Measurements from ENCODE around the gene FSTL1.

Gene FSTL1

GRCh38 chr3:120468635-120469295 lies 18.0 kb upstream of the FSTL1 start:
- Histone ChIP-seq H3K27me3 (ENCODE audit: control insufficient read depth in 1 of 2, insufficient read depth in 2 of 2, low read length in 2 of 2) (no peaks in the 10 kb centered on the region), H3K36me3 (ENCODE audit: control insufficient read depth in 2 of 2, insufficient read depth in 2 of 2, low read length in 2 of 2) (no peaks in the 10 kb centered on the region), H3K4me1 (ENCODE audit: control insufficient read depth, insufficient read depth, low read length) (peaks cover 27% of the 10 kb centered on the region), H3K4me3 (ENCODE audit: low read length in 2 of 2) (no peak overlapping the region), H3K27ac (ENCODE audit: low read length) (no peak overlapping the region), H3K9me3 (ENCODE audit: control insufficient read depth in 2 of 2, low read length in 2 of 2) (peaks cover 0 to 4% of the 10 kb centered on the region in 2 donors), H3K9ac (ENCODE audit: low read length in 2 of 2) (no peak overlapping the region)

GRCh38 chr3:120462409-120462959 lies 11.7 kb upstream of the FSTL1 start:
- H3K36me3 ChIP-seq (ENCODE audit: control insufficient read depth in 2 of 2, insufficient read depth in 2 of 2, low read length in 2 of 2) = no peaks in the 10 kb centered on the region
- peaks cover 6% of the 10 kb centered on the region for H3K4me1 ChIP-seq (ENCODE audit: control insufficient read depth, insufficient read depth, low read length)
- H3K9ac ChIP-seq (ENCODE audit: low read length in 2 of 2) = no peak overlapping the region
- no peaks in the 10 kb centered on the region for H3K9me3 ChIP-seq (ENCODE audit: control insufficient read depth in 2 of 2, low read length in 2 of 2)
- no peak overlapping the region for H3K27ac ChIP-seq (ENCODE audit: low read length)
- H3K27me3 ChIP-seq (ENCODE audit: control insufficient read depth in 1 of 2, insufficient read depth in 2 of 2, low read length in 2 of 2) = no peaks in the 10 kb centered on the region
- no peak overlapping the region for H3K4me3 ChIP-seq (ENCODE audit: low read length in 2 of 2)

GRCh38 chr3:120461416-120461815 lies 10.6 kb upstream of the FSTL1 start:
- Histone ChIP-seq H3K27ac (ENCODE audit: low read length) (no peak overlapping the region), H3K4me1 (ENCODE audit: control insufficient read depth, insufficient read depth, low read length) (peaks cover 6% of the 10 kb centered on the region), H3K4me3 (ENCODE audit: low read length in 2 of 2) (no peak overlapping the region), H3K9ac (ENCODE audit: low read length in 2 of 2) (no peak overlapping the region), H3K36me3 (ENCODE audit: control insufficient read depth in 2 of 2, insufficient read depth in 2 of 2, low read length in 2 of 2) (no peaks in the 10 kb centered on the region), H3K27me3 (ENCODE audit: control insufficient read depth in 1 of 2, insufficient read depth in 2 of 2, low read length in 2 of 2) (no peaks in the 10 kb centered on the region), H3K9me3 (ENCODE audit: control insufficient read depth in 2 of 2, low read length in 2 of 2) (no peaks in the 10 kb centered on the region)

- Histone ChIP-seq H3K4me1 (ENCODE audit: control insufficient read depth, insufficient read depth, low read length) (peaks cover 6% of the 10 kb centered on the region), H3K27ac (ENCODE audit: low read length) (no peak overlapping the region), H3K4me3 (ENCODE audit: low read length in 2 of 2) (no peak overlapping the region), H3K27me3 (ENCODE audit: control insufficient read depth in 1 of 2, insufficient read depth in 2 of 2, low read length in 2 of 2) (no peaks in the 10 kb centered on the region), H3K9me3 (ENCODE audit: control insufficient read depth in 2 of 2, low read length in 2 of 2) (no peaks in the 10 kb centered on the region), H3K9ac (ENCODE audit: low read length in 2 of 2) (no peak overlapping the region), H3K36me3 (ENCODE audit: control insufficient read depth in 2 of 2, insufficient read depth in 2 of 2, low read length in 2 of 2) (no peaks in the 10 kb centered on the region)
Observed at GRCh38 chr3:120460862-120461261, 10.1 kb upstream of the FSTL1 start.

- H3K27me3 ChIP-seq (ENCODE audit: control insufficient read depth in 1 of 2, insufficient read depth in 2 of 2, low read length in 2 of 2) = no peaks in the 10 kb centered on the region
- no peak overlapping the region for H3K4me3 ChIP-seq (ENCODE audit: low read length in 2 of 2)
Observed at GRCh38 chr3:120460181-120460790, 9.5 kb upstream of the FSTL1 start.

GRCh38 chr3:120459196-120459595 lies 8.4 kb upstream of the FSTL1 start:
- no peaks in the 10 kb centered on the region for H3K9me3 ChIP-seq (ENCODE audit: control insufficient read depth in 2 of 2, low read length in 2 of 2)
- no peaks in the 10 kb centered on the region for H3K36me3 ChIP-seq (ENCODE audit: control insufficient read depth in 2 of 2, insufficient read depth in 2 of 2, low read length in 2 of 2)
- no peaks in the 10 kb centered on the region for H3K27me3 ChIP-seq (ENCODE audit: control insufficient read depth in 1 of 2, insufficient read depth in 2 of 2, low read length in 2 of 2)
- no peak overlapping the region for H3K4me3 ChIP-seq (ENCODE audit: low read length in 2 of 2)
- H3K4me1 ChIP-seq (ENCODE audit: control insufficient read depth, insufficient read depth, low read length) = peaks cover 6% of the 10 kb centered on the region
- no peak overlapping the region for H3K27ac ChIP-seq (ENCODE audit: low read length)
- H3K9ac ChIP-seq (ENCODE audit: low read length in 2 of 2) = no peak overlapping the region

More at GRCh38 chr3:120460181-120460790, 9.5 kb upstream of the FSTL1 start:
- Histone ChIP-seq H3K9ac (ENCODE audit: low read length in 2 of 2) (no peak overlapping the region), H3K9me3 (ENCODE audit: control insufficient read depth in 2 of 2, low read length in 2 of 2) (no peaks in the 10 kb centered on the region), H3K27ac (ENCODE audit: low read length) (no peak overlapping the region), H3K4me1 (ENCODE audit: control insufficient read depth, insufficient read depth, low read length) (peaks cover 6% of the 10 kb centered on the region), H3K36me3 (ENCODE audit: control insufficient read depth in 2 of 2, insufficient read depth in 2 of 2, low read length in 2 of 2) (no peaks in the 10 kb centered on the region)

- H3K9ac ChIP-seq (ENCODE audit: low read length in 2 of 2) = no peak overlapping the region
- peaks cover 6% of the 10 kb centered on the region for H3K4me1 ChIP-seq (ENCODE audit: control insufficient read depth, insufficient read depth, low read length)
- no peaks in the 10 kb centered on the region for H3K27me3 ChIP-seq (ENCODE audit: control insufficient read depth in 1 of 2, insufficient read depth in 2 of 2, low read length in 2 of 2)
- no peak overlapping the region for H3K4me3 ChIP-seq (ENCODE audit: low read length in 2 of 2)
- no peak overlapping the region for H3K27ac ChIP-seq (ENCODE audit: low read length)
- H3K9me3 ChIP-seq (ENCODE audit: control insufficient read depth in 2 of 2, low read length in 2 of 2) = no peaks in the 10 kb centered on the region
- H3K36me3 ChIP-seq (ENCODE audit: control insufficient read depth in 2 of 2, insufficient read depth in 2 of 2, low read length in 2 of 2) = no peaks in the 10 kb centered on the region
Observed at GRCh38 chr3:120457827-120458226, 7.0 kb upstream of the FSTL1 start.

- Histone ChIP-seq H3K4me1 (ENCODE audit: control insufficient read depth, insufficient read depth, low read length) (peaks cover 12% of the 10 kb centered on the region), H3K27me3 (ENCODE audit: control insufficient read depth in 1 of 2, insufficient read depth in 2 of 2, low read length in 2 of 2) (no peaks in the 10 kb centered on the region), H3K9me3 (ENCODE audit: control insufficient read depth in 2 of 2, low read length in 2 of 2) (no peaks in the 10 kb centered on the region), H3K36me3 (ENCODE audit: control insufficient read depth in 2 of 2, insufficient read depth in 2 of 2, low read length in 2 of 2) (no peaks in the 10 kb centered on the region), H3K9ac (ENCODE audit: low read length in 2 of 2) (no peak overlapping the region), H3K27ac (ENCODE audit: low read length) (no peak overlapping the region), H3K4me3 (ENCODE audit: low read length in 2 of 2) (no peak overlapping the region)
Observed at GRCh38 chr3:120454076-120454689, 3.4 kb upstream of the FSTL1 start.

- Histone ChIP-seq H3K4me3 (ENCODE audit: low read length in 2 of 2) (no peak overlapping the region), H3K4me1 (ENCODE audit: control insufficient read depth, insufficient read depth, low read length) (peaks cover 22% of the 10 kb centered on the region), H3K36me3 (ENCODE audit: control insufficient read depth in 2 of 2, insufficient read depth in 2 of 2, low read length in 2 of 2) (no peaks in the 10 kb centered on the region), H3K27me3 (ENCODE audit: control insufficient read depth in 1 of 2, insufficient read depth in 2 of 2, low read length in 2 of 2) (no peaks in the 10 kb centered on the region), H3K27ac (ENCODE audit: low read length) (no peak overlapping the region), H3K9me3 (ENCODE audit: control insufficient read depth in 2 of 2, low read length in 2 of 2) (no peaks in the 10 kb centered on the region), H3K9ac (ENCODE audit: low read length in 2 of 2) (no peak overlapping the region)
Observed at GRCh38 chr3:120452816-120453215, 2.0 kb upstream of the FSTL1 start.

- H3K9ac ChIP-seq (ENCODE audit: low read length in 2 of 2) = peak overlapping the region; percentile 72 to 83
- no peaks in the 10 kb centered on the region for H3K27me3 ChIP-seq (ENCODE audit: control insufficient read depth in 1 of 2, insufficient read depth in 2 of 2, low read length in 2 of 2)
- no peaks in the 10 kb centered on the region for H3K9me3 ChIP-seq (ENCODE audit: control insufficient read depth in 2 of 2, low read length in 2 of 2)
- H3K4me1 ChIP-seq (ENCODE audit: control insufficient read depth, insufficient read depth, low read length) = peaks cover 32% of the 10 kb centered on the region
- H3K4me3 ChIP-seq (ENCODE audit: low read length in 2 of 2) = peak overlapping the region; percentile 44 to 84
- H3K27ac ChIP-seq (ENCODE audit: low read length) = peak overlapping the region; percentile 96
- peaks cover 0 to 5% of the 10 kb centered on the region in 2 donors for H3K36me3 ChIP-seq (ENCODE audit: control insufficient read depth in 2 of 2, insufficient read depth in 2 of 2, low read length in 2 of 2)
Observed at GRCh38 chr3:120451806-120452205, 1.0 kb upstream of the FSTL1 start.
